ENCODE data around the gene IFNW1. TPM values are rescaled to one million over a fixed set of nuclear protein-coding genes. Genes with fewer than 3 reads are reported as not detected.
"Not testable (repeated sequence)": the region's sequence is repeated elsewhere in the genome, so short reads cannot be mapped to it uniquely, and the experiment has no call there.

Gene IFNW1
- total RNA-seq, 1 experiment from 2014 or later: not detected

DNA sequence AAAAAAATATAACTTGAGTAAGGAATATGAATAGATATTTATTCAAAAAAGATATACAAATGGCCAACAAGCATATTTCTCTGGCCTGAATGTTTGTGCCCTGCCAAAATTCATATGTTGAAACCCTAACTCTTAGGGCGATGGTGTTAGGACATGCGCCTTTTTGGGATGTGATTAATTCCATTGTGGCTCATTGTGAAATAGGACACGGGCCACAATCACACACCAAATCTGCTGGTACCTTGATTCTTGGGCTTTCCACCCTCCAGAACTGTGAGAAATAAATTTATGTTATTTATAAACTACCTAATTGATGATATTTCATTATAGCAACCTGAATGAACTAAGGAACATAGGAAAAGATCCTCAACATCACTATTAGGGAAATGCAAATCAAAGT is 30.5 kb upstream of the IFNW1 start:
- CTCF ChIA-PET: no interaction called here
- no TSS peak for BruUV-seq (replicated peaks)
- Mint-ChIP-seq H3K27ac (ENCODE audit: unreplicated experiment) (no peak overlapping the region), H3K9me3 (ENCODE audit: low read depth, unreplicated experiment) (no peaks in the 10 kb centered on the region), H3K36me3 (ENCODE audit: insufficient read depth, unreplicated experiment) (no peaks in the 10 kb centered on the region), H3K4me3 (ENCODE audit: low read depth, unreplicated experiment) (no peak overlapping the region), H3K4me1 (ENCODE audit: low read depth, unreplicated experiment) (no peaks in the 10 kb centered on the region), H3K27me3 (ENCODE audit: unreplicated experiment) (peaks cover 7% of the 10 kb centered on the region)
- DNase-seq: no peak
- intact Hi-C loops (cut with micrococcal nuclease; ENCODE audit: unreplicated experiment): no loop called here
- TF ChIP-seq, protein P1, sequence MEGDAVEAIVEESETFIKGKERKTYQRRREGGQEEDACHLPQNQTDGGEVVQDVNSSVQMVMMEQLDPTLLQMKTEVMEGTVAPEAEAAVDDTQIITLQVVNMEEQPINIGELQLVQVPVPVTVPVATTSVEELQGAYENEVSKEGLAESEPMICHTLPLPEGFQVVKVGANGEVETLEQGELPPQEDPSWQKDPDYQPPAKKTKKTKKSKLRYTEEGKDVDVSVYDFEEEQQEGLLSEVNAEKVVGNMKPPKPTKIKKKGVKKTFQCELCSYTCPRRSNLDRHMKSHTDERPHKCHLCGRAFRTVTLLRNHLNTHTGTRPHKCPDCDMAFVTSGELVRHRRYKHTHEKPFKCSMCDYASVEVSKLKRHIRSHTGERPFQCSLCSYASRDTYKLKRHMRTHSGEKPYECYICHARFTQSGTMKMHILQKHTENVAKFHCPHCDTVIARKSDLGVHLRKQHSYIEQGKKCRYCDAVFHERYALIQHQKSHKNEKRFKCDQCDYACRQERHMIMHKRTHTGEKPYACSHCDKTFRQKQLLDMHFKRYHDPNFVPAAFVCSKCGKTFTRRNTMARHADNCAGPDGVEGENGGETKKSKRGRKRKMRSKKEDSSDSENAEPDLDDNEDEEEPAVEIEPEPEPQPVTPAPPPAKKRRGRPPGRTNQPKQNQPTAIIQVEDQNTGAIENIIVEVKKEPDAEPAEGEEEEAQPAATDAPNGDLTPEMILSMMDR (IDR thresholded peaks at IDR 0.05; ENCODE audit: unreplicated experiment): no peak

DNA sequence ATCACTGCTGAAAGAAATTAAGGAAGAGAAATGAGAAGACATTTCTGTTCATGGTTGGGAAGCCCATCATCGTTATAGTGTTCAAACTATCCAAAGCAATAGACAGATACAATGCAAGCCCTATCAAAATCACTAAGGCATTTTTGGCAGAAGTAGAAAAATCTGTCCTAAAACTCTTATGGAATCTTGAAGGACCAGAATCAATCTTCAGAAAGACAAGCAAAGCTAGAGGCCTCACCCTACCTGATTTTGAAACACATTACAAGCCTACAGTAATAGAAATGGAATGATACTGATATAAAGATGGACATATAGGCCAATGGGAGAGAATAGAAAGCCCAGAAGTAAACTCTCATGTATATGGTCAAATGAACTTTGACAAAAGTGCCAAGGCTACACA is 29.7 kb upstream of the IFNW1 start:
- H3K4me1 Mint-ChIP-seq (ENCODE audit: low read depth, unreplicated experiment): no peaks in the 10 kb centered on the region
- CTCF ChIA-PET: no interaction called here
- DNase-seq: no peak
- no TSS peak for BruUV-seq (replicated peaks)
- TF ChIP-seq, protein P1 (IDR thresholded peaks at IDR 0.05; ENCODE audit: unreplicated experiment): no peak
- no peaks in the 10 kb centered on the region for H3K9me3 Mint-ChIP-seq (ENCODE audit: low read depth, unreplicated experiment)
- H3K27ac Mint-ChIP-seq (ENCODE audit: unreplicated experiment): no peak overlapping the region
- H3K27me3 Mint-ChIP-seq (ENCODE audit: unreplicated experiment): no peaks in the 10 kb centered on the region
- H3K36me3 Mint-ChIP-seq (ENCODE audit: insufficient read depth, unreplicated experiment): no peaks in the 10 kb centered on the region
- intact Hi-C loops (cut with micrococcal nuclease; ENCODE audit: unreplicated experiment): no loop called here
- H3K4me3 Mint-ChIP-seq (ENCODE audit: low read depth, unreplicated experiment): no peak overlapping the region

DNA sequence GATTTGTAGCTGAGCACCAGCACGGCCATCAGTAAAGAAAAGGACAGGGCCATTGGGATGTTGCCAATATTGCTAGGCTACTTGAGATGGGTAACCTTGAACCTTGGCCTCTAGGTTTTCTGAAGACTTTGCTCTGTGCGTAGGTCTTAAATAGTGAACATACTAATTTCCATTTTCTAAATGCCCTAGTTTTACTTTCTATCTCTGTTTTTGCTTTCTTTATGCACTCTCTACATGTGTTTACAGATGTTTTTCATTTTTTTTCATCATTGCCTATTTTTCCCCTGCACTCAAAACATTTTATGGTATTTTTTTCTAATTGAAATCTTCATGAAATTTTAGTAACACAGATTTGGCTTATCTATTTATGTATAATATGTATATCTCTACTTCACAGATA is 24.9 kb upstream of the IFNW1 start, which contains the start of gene IFNA21:
TSS of gene IFNA21 (minus strand) at position 101 of the 400 bp plus-strand sequence. CDS start at position 53, 48 bp downstream.
- intact Hi-C loops (cut with micrococcal nuclease; ENCODE audit: unreplicated experiment); H3K4me1 Mint-ChIP-seq (ENCODE audit: low read depth, unreplicated experiment); CTCF ChIA-PET; H3K4me3 Mint-ChIP-seq (ENCODE audit: low read depth, unreplicated experiment); H3K27ac Mint-ChIP-seq (ENCODE audit: unreplicated experiment); DNase-seq; H3K9me3 Mint-ChIP-seq (ENCODE audit: low read depth, unreplicated experiment); H3K27me3 Mint-ChIP-seq (ENCODE audit: unreplicated experiment); H3K36me3 Mint-ChIP-seq (ENCODE audit: insufficient read depth, unreplicated experiment); BruUV-seq (replicated peaks): not testable (repeated sequence)

DNA sequence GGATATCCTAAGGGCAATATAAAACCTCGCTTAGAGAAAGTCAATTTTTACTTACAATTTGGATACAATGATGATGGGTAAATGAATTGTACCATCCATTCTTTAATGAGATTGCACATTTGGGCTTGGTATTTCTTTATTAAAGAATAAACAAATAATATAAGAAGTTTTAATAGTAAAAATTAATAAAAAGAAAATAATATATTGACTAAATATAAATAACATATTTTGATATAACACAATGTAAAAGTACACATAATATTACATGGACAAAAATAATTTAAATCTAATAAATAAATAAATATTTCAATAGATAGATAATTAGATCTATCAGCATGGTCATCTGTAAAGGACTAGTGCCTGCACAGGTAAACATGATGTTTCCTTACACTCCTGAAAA is 23.9 kb upstream of the IFNW1 start:
- CTCF ChIA-PET: no interaction called here
- Mint-ChIP-seq H3K4me3 (ENCODE audit: low read depth, unreplicated experiment) (no peak overlapping the region), H3K27me3 (ENCODE audit: unreplicated experiment) (no peaks in the 10 kb centered on the region), H3K4me1 (ENCODE audit: low read depth, unreplicated experiment) (no peaks in the 10 kb centered on the region), H3K9me3 (ENCODE audit: low read depth, unreplicated experiment) (no peaks in the 10 kb centered on the region), H3K36me3 (ENCODE audit: insufficient read depth, unreplicated experiment) (no peaks in the 10 kb centered on the region), H3K27ac (ENCODE audit: unreplicated experiment) (no peak overlapping the region)
- TF ChIP-seq, protein P1 (IDR thresholded peaks at IDR 0.05; ENCODE audit: unreplicated experiment): no peak
- no peak for DNase-seq
- no TSS peak for BruUV-seq (replicated peaks)
- intact Hi-C loops (cut with micrococcal nuclease; ENCODE audit: unreplicated experiment): no loop called here

DNA sequence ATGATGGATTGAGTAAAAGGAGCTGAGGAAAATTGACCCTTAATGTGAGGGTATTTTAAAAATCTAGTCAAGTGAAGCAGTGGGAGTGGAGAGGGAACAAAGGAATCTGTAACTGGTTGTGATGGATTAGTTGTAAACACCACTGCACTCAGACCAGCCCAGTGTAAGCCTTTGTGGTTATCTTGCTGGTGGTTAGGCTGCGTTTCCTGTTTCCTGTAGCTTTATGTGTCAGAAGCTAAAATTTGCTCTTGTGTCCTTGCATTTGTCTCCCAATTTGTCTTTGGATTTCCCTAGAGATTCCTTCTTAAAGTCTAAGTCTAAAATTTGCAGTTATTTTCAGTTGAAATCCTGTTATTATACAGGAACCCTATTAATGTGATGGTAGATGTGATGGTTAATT is 18.5 kb upstream of the IFNW1 start:
- intact Hi-C loops (cut with micrococcal nuclease; ENCODE audit: unreplicated experiment): no loop called here
- H3K9me3 Mint-ChIP-seq (ENCODE audit: low read depth, unreplicated experiment): no peaks in the 10 kb centered on the region
- no peak for DNase-seq
- H3K27me3 Mint-ChIP-seq (ENCODE audit: unreplicated experiment): no peaks in the 10 kb centered on the region
- no peaks in the 10 kb centered on the region for H3K4me1 Mint-ChIP-seq (ENCODE audit: low read depth, unreplicated experiment)
- H3K4me3 Mint-ChIP-seq (ENCODE audit: low read depth, unreplicated experiment): no peak overlapping the region
- TF ChIP-seq, protein P1 (IDR thresholded peaks at IDR 0.05; ENCODE audit: unreplicated experiment): no peak
- BruUV-seq (replicated peaks): no TSS peak
- no peak overlapping the region for H3K27ac Mint-ChIP-seq (ENCODE audit: unreplicated experiment)
- CTCF ChIA-PET: no interaction called here
- H3K36me3 Mint-ChIP-seq (ENCODE audit: insufficient read depth, unreplicated experiment): no peaks in the 10 kb centered on the region

Data from Calu3 (cell line).